Uterus (tissue), 2 donors: ENCODE measurements around the gene SSBP2.

Experiments used
- CTCF ChIP-seq, 4 experiments: fragments of 200-600 bp in 2 of 4; fragments of 450-650 bp in 2 of 4; sonication (generic) in 2 of 4; IDR thresholded peaks; one replicate each; pipeline ENCODE4 v1.5.1; 2016 to 2019; ENCODE audit warnings: antibody characterized with exemption in 4 of 4, mild to moderate bottlenecking in 2 of 4, moderate library complexity in 1 of 4
- POLR2A ChIP-seq, 2 donors: fragments of 450-650 bp; IDR thresholded peaks; one replicate each; pipeline ENCODE4 v1.6.1; 2016; ENCODE audit warnings: antibody characterized with exemption in 2 of 2, mild to moderate bottlenecking in 1 of 2, moderate library complexity in 1 of 2

GRCh38 chr5:81482595-81482994 is 268.3 kb downstream of the SSBP2 start:
- TF ChIP-seq CTCF (IDR thresholded peaks at IDR 0.05) (no peak), POLR2A (IDR thresholded peaks at IDR 0.05) (no peak)
